ENCODE results near the gene SRGAP1. TPM values are rescaled to one million over a fixed set of nuclear protein-coding genes. Genes with fewer than 3 reads are reported as not detected.

The SRGAP1 gene
- total and polyA plus RNA-seq, 2 of the 8 experiments (the other 6 are each of a cell fraction or from before 2014, with no cell fraction given) = 3.2 to 7.3 TPM

DNA sequence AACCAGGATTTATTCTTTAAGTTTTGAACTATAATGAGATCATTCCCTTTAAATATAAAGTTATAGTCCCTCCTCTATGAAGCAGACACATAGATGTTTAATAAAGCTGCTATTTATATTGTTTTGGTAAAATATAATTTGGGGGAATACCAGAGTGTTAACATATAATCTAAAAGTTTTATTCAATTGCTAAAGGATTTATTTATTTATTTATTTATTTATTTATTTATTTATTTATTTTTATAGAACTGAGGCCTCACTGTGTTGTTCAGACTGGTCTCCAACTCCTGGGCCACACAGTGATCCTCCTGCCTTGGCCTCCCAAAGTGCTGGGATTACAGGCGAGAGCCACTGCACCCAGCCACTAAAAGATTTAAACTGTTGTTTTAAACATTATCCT lies 278.9 kb downstream of the SRGAP1 start (continued):
- TF ChIP-seq, protein P1, sequence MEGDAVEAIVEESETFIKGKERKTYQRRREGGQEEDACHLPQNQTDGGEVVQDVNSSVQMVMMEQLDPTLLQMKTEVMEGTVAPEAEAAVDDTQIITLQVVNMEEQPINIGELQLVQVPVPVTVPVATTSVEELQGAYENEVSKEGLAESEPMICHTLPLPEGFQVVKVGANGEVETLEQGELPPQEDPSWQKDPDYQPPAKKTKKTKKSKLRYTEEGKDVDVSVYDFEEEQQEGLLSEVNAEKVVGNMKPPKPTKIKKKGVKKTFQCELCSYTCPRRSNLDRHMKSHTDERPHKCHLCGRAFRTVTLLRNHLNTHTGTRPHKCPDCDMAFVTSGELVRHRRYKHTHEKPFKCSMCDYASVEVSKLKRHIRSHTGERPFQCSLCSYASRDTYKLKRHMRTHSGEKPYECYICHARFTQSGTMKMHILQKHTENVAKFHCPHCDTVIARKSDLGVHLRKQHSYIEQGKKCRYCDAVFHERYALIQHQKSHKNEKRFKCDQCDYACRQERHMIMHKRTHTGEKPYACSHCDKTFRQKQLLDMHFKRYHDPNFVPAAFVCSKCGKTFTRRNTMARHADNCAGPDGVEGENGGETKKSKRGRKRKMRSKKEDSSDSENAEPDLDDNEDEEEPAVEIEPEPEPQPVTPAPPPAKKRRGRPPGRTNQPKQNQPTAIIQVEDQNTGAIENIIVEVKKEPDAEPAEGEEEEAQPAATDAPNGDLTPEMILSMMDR (IDR thresholded peaks at IDR 0.05; ENCODE audit: control extremely low read depth in 1 of 3, insufficient read depth in 1 of 3, low read depth in 1 of 3, low read length in 3 of 3) = no peak
- TF ChIP-seq SRF (IDR thresholded peaks at IDR 0.05; ENCODE audit: low read depth, low read length) (no peak), CHD2 (IDR thresholded peaks at IDR 0.05; ENCODE audit: low read length) (no peak), GTF2F1 (IDR thresholded peaks at IDR 0.05; ENCODE audit: borderline replicate concordance, low read depth, low read length) (no peak), CTBP2 (IDR thresholded peaks at IDR 0.05; ENCODE audit: borderline replicate concordance, insufficient read depth, insufficient read length, low read length) (no peak), SP4 (IDR thresholded peaks at IDR 0.05; ENCODE audit: low read length) (no peak), TCF12 (IDR thresholded peaks at IDR 0.05; ENCODE audit: low read depth, low read length) (no peak), NANOG (IDR thresholded peaks at IDR 0.05; ENCODE audit: insufficient read depth, low read depth, low read length, poor library complexity, severe bottlenecking) (no peak), YY1 (IDR thresholded peaks at IDR 0.05; ENCODE audit: low read depth, low read length) (no peak)
- TF ChIP-seq, protein P2, sequence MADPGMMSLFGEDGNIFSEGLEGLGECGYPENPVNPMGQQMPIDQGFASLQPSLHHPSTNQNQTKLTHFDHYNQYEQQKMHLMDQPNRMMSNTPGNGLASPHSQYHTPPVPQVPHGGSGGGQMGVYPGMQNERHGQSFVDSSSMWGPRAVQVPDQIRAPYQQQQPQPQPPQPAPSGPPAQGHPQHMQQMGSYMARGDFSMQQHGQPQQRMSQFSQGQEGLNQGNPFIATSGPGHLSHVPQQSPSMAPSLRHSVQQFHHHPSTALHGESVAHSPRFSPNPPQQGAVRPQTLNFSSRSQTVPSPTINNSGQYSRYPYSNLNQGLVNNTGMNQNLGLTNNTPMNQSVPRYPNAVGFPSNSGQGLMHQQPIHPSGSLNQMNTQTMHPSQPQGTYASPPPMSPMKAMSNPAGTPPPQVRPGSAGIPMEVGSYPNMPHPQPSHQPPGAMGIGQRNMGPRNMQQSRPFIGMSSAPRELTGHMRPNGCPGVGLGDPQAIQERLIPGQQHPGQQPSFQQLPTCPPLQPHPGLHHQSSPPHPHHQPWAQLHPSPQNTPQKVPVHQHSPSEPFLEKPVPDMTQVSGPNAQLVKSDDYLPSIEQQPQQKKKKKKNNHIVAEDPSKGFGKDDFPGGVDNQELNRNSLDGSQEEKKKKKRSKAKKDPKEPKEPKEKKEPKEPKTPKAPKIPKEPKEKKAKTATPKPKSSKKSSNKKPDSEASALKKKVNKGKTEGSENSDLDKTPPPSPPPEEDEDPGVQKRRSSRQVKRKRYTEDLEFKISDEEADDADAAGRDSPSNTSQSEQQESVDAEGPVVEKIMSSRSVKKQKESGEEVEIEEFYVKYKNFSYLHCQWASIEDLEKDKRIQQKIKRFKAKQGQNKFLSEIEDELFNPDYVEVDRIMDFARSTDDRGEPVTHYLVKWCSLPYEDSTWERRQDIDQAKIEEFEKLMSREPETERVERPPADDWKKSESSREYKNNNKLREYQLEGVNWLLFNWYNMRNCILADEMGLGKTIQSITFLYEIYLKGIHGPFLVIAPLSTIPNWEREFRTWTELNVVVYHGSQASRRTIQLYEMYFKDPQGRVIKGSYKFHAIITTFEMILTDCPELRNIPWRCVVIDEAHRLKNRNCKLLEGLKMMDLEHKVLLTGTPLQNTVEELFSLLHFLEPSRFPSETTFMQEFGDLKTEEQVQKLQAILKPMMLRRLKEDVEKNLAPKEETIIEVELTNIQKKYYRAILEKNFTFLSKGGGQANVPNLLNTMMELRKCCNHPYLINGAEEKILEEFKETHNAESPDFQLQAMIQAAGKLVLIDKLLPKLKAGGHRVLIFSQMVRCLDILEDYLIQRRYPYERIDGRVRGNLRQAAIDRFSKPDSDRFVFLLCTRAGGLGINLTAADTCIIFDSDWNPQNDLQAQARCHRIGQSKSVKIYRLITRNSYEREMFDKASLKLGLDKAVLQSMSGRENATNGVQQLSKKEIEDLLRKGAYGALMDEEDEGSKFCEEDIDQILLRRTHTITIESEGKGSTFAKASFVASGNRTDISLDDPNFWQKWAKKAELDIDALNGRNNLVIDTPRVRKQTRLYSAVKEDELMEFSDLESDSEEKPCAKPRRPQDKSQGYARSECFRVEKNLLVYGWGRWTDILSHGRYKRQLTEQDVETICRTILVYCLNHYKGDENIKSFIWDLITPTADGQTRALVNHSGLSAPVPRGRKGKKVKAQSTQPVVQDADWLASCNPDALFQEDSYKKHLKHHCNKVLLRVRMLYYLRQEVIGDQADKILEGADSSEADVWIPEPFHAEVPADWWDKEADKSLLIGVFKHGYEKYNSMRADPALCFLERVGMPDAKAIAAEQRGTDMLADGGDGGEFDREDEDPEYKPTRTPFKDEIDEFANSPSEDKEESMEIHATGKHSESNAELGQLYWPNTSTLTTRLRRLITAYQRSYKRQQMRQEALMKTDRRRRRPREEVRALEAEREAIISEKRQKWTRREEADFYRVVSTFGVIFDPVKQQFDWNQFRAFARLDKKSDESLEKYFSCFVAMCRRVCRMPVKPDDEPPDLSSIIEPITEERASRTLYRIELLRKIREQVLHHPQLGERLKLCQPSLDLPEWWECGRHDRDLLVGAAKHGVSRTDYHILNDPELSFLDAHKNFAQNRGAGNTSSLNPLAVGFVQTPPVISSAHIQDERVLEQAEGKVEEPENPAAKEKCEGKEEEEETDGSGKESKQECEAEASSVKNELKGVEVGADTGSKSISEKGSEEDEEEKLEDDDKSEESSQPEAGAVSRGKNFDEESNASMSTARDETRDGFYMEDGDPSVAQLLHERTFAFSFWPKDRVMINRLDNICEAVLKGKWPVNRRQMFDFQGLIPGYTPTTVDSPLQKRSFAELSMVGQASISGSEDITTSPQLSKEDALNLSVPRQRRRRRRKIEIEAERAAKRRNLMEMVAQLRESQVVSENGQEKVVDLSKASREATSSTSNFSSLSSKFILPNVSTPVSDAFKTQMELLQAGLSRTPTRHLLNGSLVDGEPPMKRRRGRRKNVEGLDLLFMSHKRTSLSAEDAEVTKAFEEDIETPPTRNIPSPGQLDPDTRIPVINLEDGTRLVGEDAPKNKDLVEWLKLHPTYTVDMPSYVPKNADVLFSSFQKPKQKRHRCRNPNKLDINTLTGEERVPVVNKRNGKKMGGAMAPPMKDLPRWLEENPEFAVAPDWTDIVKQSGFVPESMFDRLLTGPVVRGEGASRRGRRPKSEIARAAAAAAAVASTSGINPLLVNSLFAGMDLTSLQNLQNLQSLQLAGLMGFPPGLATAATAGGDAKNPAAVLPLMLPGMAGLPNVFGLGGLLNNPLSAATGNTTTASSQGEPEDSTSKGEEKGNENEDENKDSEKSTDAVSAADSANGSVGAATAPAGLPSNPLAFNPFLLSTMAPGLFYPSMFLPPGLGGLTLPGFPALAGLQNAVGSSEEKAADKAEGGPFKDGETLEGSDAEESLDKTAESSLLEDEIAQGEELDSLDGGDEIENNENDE (IDR thresholded peaks at IDR 0.05; ENCODE audit: insufficient replicate concordance, low read length) = no peak
